Occipital lobe (tissue), 2 donors: Measurements from ENCODE around the gene KIF22. TPM values are rescaled to one million over a fixed set of nuclear protein-coding genes. Genes with fewer than 3 reads are reported as not detected.
"Not testable (repeated sequence)": the region's sequence is repeated elsewhere in the genome, so short reads cannot be mapped to it uniquely, and the experiment has no call there.

ENCODE experiments used
- DNase-seq: peaks from one replicate; lab custom pipeline; 2025; lab: John Stamatoyannopoulos, UW
- total RNA-seq: library from RNA; depleted of rRNA; stranded (reverse); fragments of >200 nt; gene quantifications from one replicate; pipeline ENCODE4 v1.2.3, GENCODE V29; 2014

Gene KIF22
- total RNA-seq, 1 donor from 2014 or later = 35.7 TPM

DNA sequence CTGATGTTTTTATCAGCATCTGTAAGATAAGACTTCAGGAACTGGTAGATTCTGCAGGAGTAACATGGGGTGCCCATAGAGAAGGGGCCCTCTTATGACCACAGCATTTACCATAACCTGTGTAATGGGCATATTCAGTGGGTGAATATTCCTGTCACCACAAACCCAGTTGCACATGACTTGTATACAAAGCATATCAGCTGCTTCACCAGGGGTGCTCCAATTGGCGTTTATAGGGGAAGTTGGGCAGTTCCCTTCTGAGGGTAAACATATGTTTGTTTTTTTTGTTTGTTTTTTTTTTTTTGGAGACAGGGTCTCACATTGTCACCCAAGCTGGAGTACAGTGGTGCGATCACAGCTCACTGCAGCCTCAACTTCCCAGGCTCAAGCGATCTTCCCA lies 24.0 kb upstream of the KIF22 start:
- DNase-seq = no peak

DNA sequence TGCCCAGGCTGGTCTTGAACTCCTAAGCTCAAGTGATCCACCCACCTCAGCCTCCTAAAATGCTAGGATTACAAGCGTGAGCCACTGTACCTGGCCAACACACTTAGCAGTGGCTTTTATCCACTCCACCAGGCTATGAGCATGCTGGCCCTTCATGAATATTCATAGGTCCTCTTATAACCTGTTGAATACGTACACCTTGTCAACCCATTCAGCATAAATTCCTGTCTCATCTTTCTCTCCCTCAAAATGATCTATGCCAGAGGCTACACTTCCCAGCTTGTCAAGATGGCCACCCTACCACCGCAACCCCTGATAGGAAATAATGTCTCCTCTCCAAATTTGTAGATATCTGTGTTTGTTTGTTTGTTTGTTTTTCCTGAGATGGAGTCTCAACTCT lies 23.5 kb upstream of the KIF22 start:
- no peak for DNase-seq

DNA sequence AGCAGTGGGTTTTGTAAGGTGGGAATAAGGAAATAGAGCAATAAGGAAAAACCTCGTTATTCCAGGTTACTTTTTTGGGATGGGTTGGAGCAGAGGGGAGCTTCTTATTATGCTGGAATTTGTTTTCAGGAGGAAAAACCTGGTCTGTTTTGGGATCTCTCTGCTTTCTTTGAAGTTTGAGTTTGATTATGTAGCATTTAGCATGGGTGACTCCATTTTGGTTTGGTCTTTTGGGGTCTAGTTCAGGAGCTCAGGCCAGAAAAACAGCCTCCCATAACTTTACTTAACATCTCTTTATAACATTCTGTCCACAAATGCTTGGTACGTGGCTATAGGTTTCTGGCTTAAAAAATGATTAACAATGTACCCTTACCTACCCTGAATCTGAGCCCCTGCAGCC lies 21.0 kb upstream of the KIF22 start:
- DNase-seq = no peak

DNA sequence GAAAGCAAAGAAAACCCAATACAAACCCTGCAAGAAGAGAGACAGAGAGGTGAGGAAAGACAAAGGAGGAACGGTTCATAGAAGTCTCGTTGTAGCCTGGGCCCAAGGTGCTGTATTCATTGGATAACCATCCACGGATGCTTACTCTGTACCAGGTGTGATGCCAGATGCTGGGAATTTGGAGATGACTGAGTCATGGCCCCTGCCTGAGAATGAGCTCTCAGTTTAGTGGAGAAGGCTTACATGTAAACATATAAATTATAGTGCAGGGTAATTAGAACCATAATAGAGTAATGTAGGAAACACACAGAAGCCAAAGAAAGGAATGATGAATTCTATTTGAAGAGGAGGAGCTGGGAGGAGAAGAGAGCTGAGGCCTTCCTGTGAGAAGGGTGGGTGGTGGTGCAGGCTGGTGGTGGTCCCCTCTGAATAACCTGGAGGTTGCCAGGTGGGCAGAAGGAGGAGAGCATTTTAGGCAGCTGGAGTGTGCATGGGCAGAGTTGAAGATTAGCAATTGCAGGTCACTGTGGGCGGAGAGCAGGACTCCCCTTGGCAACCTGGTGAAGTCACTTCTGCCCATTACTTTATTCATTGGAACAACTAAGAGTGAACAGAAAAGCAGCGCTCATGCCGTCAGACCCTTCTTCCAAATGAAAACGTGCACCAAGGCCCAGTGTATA lies 20.2 kb upstream of the KIF22 start:
- no peak for DNase-seq

DNA sequence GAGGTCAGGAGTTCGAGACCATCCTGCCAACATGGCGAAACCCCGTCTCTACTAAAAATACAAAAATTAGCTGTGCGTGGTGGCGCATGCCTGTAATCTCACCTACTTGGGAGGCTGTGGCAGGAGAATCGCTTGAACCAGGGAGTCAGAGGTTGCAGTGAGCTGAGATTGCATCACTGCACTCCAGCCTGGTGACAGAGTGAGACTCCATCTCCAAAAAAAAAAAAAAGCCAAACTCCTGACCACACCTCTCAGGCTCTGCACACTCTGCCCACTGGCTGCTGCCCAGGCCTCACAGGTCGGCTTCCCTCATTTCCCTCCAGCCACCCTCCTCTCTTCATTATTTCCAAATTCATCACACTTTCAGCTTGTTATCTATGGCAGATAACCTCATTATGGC lies 18.2 kb upstream of the KIF22 start:
- not testable (repeated sequence) for DNase-seq

DNA sequence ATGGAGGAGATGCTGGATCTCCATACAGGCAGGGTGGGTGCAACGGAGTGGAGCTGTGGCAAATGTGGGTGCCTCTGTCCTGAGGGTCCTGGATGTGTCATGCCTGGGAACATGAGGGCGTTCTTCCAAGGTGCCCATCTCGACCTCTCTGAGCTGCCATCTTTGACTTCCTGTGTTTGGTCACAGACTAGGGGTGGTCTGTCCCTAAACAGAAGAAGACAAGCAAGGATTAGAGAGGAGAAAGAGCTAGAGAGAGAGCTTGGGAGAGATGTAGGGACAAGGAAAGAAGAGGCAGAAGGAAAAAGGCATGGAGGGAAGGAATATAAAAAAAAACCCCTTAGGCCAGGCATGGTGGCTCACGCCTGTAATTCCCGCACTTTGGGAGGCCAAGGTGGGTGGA lies 15.8 kb upstream of the KIF22 start:
- no peak for DNase-seq

DNA sequence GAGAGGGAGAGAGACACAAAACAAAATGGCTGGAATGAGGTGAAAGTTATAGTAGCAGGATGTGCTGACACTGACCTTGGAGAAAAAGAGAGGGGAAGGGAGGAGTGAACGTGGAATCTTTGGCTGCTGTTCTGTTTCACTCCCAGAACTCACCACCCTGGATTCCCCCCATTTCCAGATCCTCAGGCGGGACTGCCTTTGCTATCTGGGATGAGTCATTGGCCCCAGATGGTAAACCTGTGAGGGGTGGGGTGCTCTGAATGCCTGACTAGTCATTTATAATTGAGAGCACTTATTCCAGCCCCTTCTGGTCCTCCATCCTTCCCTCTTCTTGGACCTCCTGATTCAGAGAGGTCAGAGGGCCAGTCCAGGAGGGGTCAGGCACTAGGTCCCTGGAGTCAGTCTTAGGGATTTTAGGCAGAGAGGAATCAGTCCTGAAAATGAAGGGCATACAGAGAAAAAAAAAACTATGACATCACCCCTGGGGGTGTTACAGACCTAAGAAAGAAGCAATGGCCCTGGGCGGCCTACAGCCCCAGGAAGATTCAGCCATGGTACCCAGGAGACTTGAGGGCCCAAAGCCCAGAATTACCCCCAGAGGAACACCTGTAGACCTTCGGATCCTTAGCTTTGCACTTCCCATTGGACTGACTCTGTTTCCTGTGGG lies 14.7 kb upstream of the KIF22 start:
- no peak for DNase-seq

DNA sequence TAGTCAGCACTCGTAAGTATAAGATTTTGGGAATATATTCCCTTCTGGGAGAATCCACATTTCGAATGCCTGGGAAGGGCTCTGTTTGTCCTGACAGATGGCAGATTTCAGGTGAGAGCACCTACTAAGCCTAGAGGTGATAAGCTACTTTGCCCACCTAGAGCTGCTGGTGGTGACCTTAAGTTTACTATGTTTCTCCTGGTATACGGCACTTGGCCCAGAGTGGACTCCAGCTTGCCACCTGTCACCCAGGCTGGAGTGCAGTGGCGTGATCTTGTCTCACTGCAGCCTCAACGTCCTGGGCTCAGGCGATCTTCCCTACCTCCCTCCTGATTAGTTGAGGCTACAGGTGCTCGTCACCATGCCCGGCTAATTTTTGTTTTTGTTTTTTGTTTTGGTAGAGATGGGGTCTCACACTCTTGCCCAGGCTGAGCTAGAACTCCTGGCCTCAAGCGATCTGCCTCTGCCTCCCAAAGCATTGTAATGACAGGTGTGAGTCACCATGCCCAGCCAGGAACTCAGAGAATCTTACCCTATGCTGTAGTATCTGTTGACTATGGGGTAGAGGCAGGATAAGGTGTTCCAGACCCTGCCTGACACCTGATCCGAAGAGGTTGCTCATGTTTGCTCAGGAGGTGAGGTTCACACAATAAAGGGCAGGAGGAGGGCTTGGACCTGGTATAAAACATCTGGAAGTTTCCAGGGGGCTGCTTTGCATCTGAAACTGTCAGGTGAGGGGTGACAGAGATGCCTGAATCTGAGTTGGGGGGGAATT lies 12.8 kb upstream of the KIF22 start, which contains the start of gene ZG16:
Gene ZG16 (plus strand): TSS at position 681 of the 775 bp plus-strand sequence. CDS start 1,011 bp downstream, outside the sequence.
- no peak for DNase-seq

DNA sequence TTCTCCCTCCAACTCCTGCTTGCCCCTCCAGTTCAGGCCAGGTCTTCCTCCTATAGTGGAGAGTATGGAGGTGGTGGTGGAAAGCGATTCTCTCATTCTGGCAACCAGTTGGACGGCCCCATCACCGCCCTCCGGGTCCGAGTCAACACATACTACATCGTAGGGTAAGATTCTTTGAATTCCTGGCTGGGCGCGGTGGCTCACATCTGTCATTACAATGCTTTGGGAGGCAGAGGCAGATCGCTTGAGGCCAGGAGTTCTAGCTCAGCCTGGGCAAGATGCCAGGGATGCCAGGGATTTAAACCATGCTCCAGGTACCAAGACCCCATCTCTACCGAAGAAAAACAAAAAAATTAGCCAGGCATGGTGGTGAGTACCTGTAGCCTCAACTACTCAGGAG lies 11.1 kb upstream of the KIF22 start:
- no peak for DNase-seq

DNA sequence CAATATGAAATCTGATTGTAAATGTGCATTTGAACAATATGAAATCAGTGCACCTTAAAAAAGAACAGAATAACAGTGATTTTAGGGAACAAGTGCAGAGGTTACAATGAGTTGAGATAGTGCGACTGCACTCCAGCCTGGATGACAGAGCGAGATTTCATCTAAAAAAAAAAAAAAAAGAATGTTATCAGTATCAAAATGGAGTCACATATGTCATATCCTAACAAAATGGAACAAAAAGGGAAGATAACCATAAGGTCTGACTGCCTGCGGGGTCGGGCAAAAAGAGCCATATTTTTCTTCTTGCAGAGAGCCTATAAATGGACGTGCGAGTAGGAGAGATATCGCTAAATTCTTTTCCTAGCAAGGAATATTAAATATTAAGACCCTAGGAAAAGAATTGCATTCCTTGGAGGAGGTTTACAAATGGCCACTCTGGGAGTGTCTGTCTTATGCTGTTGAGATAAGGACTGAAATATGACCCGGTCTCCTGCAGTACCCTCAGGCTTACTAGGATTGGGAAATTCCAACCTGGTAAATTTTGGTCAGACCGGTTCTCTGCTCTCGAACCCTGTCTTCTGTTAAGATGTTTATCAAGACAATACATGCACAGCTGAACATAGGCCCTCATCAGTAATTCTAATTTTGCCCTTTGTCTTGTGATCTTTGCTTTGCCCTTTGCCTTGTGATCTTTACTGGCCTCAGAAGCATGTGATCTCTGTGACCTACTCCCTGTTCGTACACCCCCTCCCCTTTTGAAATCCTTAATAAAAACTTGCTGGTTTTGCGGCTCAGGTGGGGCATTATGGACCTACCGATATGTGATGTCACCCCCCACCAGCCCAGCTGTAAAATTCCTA lies 7.2 kb upstream of the KIF22 start:
- DNase-seq = not testable (repeated sequence)

DNA sequence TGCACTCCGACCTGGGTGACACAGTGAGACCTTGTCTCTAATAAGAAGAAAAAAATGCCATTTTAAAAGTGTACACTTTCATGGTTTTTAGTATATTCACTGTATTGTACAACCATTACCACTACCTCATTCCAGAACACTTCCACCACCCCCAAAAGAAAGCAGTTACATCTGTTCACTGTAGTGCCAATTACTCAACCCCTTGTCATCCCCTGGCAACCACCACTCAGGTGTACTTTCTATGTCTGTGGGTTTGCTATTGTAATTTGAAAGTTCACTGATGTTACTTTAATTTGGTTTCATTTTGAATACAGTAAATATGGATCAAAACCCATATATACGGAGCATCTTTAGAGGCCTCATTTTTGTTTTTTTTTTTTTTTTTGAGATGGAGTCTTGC lies 6.4 kb upstream of the KIF22 start:
- no peak for DNase-seq

DNA sequence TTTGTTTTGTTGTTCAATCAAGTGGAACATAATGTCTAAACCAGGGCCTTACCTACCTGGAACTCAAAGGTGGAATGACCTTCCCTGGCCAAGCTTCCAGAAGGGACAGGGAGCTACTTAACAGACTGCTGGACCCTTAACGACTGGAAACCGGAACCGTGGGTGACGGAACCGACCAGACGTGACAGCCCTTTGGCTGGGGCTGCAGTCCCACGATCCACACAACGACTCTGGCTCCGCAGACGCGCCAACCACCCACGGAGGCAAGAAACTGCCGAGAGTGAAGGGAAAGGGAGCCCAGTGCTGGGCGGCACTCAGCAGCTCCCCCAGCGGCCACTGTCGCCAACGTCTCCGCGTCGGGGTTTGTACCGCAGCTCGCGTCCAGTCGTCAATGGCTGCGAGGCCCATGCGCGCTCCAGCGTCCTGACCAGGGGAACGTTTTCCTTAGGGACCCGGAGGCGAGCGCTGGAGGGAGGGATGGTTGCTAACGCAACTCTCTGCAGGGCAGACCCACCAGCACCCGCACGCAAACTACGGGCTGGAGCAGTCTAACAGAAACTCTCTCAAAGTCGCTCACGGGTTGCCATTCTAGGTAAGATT lies 5.5 kb upstream of the KIF22 start:
- DNase-seq = peak; percentile 61

DNA sequence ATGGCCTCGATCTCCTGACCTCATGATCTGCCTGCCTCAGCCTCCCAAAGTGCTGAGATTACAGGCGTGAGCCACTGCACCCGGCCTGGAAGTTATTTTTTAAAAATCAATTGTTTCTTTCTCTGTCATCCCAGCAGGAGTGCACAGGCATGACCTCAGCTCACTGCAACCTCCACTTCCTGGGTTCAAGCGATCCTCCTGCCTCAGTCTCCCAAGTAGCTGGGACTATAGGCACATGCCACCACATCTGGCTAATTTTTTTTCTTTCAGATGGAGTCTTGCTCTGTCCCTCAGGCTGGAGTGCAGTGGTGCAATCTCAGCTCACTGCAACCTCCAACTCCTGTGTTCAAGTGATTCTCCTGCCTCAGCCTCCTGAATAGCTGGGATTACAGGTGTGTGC lies 3.4 kb upstream of the KIF22 start:
- not testable (repeated sequence) for DNase-seq

DNA sequence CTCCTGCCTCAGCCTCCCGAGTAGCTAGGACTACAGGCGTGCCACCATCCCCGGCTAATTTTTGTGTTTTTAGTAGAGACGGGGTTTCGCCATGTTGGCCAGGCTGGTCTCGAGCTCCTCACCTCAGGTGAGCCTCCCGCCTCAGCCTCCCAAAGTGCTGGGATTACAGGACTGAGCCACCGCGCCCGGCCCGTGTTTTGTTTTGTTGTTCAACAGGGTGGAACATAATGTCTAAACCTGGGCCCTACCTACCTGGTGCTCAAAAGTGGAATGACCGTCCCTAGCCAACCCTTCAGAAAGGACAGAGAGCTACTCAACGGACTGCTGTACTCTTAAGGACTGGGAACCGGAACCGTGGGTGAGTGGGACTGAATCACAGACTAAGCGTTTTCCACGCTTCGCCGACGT lies 772 bp upstream of the KIF22 start:
- DNase-seq = no peak

DNA sequence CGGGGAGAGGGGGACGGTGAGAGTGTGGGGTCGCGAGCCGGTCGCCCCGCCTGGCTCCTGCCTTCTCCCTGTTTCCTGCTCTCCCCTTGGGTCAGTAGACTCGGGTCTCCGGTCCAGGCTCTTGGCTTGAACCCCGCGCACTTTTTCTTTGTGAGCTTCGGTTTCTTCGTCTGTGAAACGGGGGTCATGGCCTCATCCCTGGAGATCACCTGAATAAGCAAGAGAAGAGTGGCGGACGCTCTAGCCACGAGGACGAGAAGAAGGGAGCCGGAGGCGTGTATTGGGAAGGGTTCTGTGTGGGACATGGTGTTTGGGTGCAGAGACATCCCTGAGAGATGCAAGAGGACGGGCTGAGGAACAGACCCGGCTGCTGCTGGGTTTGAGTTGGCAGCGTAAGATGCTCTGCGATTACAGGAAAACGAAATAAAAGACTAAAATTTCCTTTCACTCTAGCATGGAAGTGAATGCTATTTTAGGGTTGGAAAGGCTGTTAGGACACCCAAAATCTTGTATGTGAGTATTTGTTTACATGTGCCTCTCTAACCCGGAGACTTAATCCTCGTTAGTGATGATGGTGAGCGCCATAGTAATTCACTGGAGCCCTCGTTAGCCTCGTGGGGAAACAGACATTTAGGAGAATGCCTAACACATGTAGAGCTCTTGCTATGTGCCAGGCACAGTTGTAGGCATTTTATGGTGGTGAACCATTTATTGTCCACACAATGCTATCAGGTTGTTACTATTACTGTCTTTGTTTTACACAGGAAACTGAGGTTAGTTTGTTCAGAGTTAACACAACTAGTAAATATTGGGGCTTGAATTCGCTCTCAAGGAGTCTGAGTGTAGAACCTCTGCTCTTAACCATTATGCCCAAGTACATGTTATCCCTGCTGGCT lies 646 bp downstream of the KIF22 start:
- no peak for DNase-seq

DNA sequence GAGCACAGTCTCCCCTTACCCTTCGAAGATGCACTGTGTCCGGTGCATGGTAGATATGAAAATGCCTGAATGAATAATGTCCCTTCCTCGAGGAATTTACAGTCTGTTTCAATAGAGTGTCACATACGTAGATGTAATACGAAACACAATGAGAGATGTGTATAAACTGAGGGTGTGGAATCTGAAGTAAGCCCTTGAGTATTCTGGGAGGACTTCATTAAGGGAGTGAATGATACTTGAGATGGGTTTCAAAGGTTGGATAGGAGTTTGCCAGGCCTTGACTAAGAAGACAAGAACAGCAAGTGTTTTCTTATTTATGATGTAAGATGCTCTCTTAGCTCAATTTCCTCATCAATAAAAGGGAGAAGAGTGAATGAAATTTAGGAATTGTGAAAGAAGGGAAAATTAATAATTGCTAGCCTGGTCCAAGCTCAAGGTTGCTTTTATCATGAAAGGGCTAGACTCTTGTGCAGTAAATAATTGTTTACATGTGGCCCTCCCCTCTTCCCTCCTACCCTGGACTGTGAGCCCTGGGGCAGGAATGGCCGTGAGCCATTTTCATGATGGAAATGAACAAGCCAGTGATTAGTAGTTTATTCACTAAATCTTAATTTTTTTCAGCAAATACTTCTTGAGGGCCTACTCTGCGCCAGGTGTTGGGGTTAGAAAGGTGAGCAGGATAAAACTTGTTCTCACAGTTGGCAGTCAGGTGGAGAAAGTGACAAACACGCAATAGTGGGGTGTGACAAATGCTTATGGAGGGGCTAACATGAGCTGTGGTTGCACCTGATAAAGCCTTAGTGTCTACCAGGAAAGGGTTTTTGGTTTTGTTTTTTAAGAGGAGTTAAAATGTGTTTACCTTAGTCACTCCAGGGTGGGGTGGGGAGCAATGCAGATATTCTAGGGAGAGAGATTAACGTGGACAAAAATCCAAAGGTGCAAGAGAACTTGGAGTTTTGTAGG lies 1.6 kb downstream of the KIF22 start:
- DNase-seq = no peak

DNA sequence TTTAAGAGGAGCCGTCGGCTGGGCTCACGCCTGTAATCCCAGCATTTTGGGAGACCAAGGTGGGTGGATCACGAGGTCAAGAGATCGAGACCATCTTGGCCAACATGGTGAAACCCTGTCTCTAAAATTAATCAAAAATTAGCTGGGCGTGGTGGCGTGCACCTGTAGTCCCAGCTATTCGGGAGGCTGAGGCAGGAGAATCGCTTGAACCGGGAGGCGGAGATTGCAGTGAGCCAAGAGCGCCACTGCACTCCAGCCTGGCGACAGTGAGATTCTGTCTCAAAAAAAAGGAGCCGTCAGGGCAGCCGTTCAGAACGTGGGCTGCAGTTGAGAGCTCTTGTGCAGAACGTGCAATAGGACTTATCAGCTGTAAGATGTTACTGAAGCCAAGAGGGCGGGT lies 2.6 kb downstream of the KIF22 start:
- DNase-seq = not testable (repeated sequence)

DNA sequence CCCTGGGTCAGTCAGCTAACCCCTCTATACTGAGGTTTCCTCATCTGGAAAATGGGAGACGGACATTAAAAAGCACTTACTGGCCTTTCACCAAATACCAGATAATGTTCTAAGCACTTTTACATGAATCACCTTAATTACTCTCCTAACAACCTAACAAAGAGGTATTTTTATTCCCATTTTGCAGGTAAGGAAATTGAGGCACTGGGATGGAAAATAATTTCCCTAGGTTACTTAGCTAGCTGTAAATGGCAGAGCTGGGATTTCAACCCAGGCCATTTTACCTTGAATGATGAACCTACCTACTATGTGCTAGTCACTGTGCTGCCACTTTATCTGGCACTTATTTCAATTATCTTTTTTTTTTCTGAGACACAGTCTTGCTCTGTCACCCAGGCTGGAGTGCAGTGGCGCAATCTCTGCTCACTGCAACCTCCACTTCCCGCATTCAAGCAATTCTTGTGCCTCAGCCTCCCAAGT lies 3.7 kb downstream of the KIF22 start:
- DNase-seq = no peak
